Pancreas (tissue), 10 donors: ENCODE results near the gene TMIGD2. TPM values are rescaled to one million over a fixed set of nuclear protein-coding genes. Genes with fewer than 3 reads are reported as not detected.
A peak's percentile ranks its signal among the peaks of the same experiment; 100 is the strongest.
"Not testable (repeated sequence)": the region's sequence is repeated elsewhere in the genome, so short reads cannot be mapped to it uniquely, and the experiment has no call there.

Source experiments
- ATAC-seq, 4 donors: fragments of 200-7000 bp; cut with Tn5 transposase; one replicate each; pipeline versions ENCODE4 v1.8.0 to v1.9.1; 2020; ENCODE audit warnings: mild to moderate bottlenecking in 4 of 4, moderate library complexity in 4 of 4
- DNase-seq, 6 donors: peaks; one replicate each; pipeline ENCODE4 v3.0.0-alpha.2; 2020
- FAIRE-seq: peaks from 2 replicates; lab custom pipeline; 2012; peaks lifted over from hg19 to GRCh38; lab: Jason Lieb, UNC
- H3K27ac ChIP-seq, 4 donors: fragments of 200-600 bp; sonication (generic); 1 replicate in 3 of 4; 2 replicates in 1 of 4; pipeline versions ENCODE4 v1.5.0 to v1.8.0; 2020
- H3K27me3 ChIP-seq, 4 donors: fragments of 200-600 bp; one replicate each; pipeline ENCODE4 v1.8.0; 2021
- H3K36me3 ChIP-seq, 3 donors: fragments of 200-600 bp; sonication (generic) in 1 of 3; one replicate each; pipeline versions ENCODE4 v1.5.0 to v1.8.0; 2020 to 2021
- H3K4me1 ChIP-seq, 3 donors: fragments of 200-600 bp; one replicate each; pipeline ENCODE4 v1.8.0; 2021
- H3K4me3 ChIP-seq, 4 donors: fragments of 200-600 bp; sonication (generic) in 2 of 4; one replicate each; pipeline versions ENCODE4 v1.5.0 to v1.8.0; 2020 to 2021
- H3K9me3 ChIP-seq, 4 donors: fragments of 200-600 bp; one replicate each; pipeline ENCODE4 v1.8.0; 2021
- CTCF ChIP-seq, 4 donors: fragments of 200-600 bp; sonication (generic) in 3 of 4; IDR thresholded peaks; one replicate each; pipeline versions ENCODE4 v1.5.0 to v1.8.0; 2021; ENCODE audit warnings: antibody characterized with exemption in 4 of 4
- WGBS, 2 donors: extraction: QIAGEN DNeasy Blood & Tissue Kit; methylation state at CpG; one replicate each; pipeline ENCODE4 v1.1.7; 2013; 5-methylcytosine and 5-hydroxymethylcytosine counted together
- intact Hi-C, 3 donors: fragments of 100-400 bp; cut with DNase I; formaldehyde crosslinking; loops; one replicate each; pipeline versions ENCODE4 v1.11.1 to v1.14.2; 2022
- polyA plus RNA-seq, 2 donors: library from polyadenylated mRNA; stranded (reverse); fragments of 200-250 nt; gene quantifications; one replicate each; pipeline ENCODE4 v1.2.3, GENCODE V29; 2013
- total RNA-seq, 6 donors: library from RNA; stranded (reverse); fragmentation: NEBNext Ultra II Directional in 4 of 6; extraction: Animal tissue kit (Norgen Biotek cat#: 25700) in 4 of 6; gene quantifications; one replicate each; pipeline versions ENCODE4 v1.2.1 to v1.2.4, GENCODE V29; 2021 to 2023
- donor health status: healthy with polysubstance abuse.
- donor health status: DM: no; HTN: no; CAD: no; lungs with moderate emphysema.
- donor health status: DM: no; HTN: no; CAD: no.
- donor health status: control.
- donor health status: control.
- donor health status: Bipolar disorder and iron deficiency.
- donor health status: DM: yes; HTN: yes; CAD: no.
- donor health status: DM: no; HTN: no; CAD: no.
- donor health status: DM: no; HTN: no; CAD: no.
- donor health status: DM: yes; HTN: yes; CAD: no.

Gene TMIGD2
- total and polyA plus RNA-seq, 8 donors = 0.16 to 0.28 TPM; not detected in 6

- peak in 1 of 4 donors; percentile 13 for ATAC-seq
- intact Hi-C loops = no loop called here
These were observed 44.0 kb downstream of the TMIGD2 start for GRCh38 chr19:4258181-4258580.

DNA sequence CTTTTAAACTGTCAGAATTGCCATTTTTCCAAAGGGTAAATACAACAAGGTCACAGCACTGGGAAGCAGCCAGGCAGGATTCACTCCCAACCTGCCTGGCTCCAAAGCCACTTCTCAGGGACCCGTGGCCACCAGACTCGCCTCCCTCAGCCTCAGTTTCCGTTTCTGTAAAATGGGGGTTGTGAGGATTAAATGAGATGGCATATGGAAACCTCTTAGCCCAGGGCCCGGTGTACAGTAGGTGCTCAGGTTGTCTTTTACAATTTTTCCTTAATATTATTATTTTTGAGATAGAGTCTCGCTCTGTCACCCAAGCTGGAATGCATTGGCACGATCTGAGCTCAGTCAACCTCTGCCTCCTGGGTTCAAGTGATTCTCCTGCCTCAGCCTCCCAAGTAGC, 45.2 kb downstream of the TMIGD2 start:
- 88 to 95% methylated on average over 6 of the region's 6 CpGs for WGBS, 2 donors
- no peak for ATAC-seq
- no peak for FAIRE-seq
- TF ChIP-seq CTCF (IDR thresholded peaks at IDR 0.05) = no peak
- intact Hi-C loops = no loop called here
- Histone ChIP-seq H3K27me3 (no peaks in the 10 kb centered on the region), H3K27ac (no peak overlapping the region), H3K36me3 (peaks cover 4 to 93% (median 52%) of the 10 kb centered on the region in 3 donors), H3K4me1 (no peaks in the 10 kb centered on the region), H3K9me3 (no peaks in the 10 kb centered on the region), H3K4me3 (no peak overlapping the region)
- no peak for DNase-seq

More at GRCh38 chr19:4258181-4258580, 44.0 kb downstream of the TMIGD2 start:
- Histone ChIP-seq H3K4me3 (no peak overlapping the region), H3K9me3 (no peaks in the 10 kb centered on the region), H3K36me3 (peaks cover 4 to 93% (median 55%) of the 10 kb centered on the region in 3 donors), H3K27me3 (no peaks in the 10 kb centered on the region), H3K27ac (no peak overlapping the region), H3K4me1 (no peaks in the 10 kb centered on the region)
- 95 to 96% methylated on average over 28 of the region's 28 CpGs for WGBS, 2 donors
- no peak for TF ChIP-seq CTCF (IDR thresholded peaks at IDR 0.05)
- DNase-seq (peak in 1 of 6 donors; percentile 67), FAIRE-seq (no peak)

DNA sequence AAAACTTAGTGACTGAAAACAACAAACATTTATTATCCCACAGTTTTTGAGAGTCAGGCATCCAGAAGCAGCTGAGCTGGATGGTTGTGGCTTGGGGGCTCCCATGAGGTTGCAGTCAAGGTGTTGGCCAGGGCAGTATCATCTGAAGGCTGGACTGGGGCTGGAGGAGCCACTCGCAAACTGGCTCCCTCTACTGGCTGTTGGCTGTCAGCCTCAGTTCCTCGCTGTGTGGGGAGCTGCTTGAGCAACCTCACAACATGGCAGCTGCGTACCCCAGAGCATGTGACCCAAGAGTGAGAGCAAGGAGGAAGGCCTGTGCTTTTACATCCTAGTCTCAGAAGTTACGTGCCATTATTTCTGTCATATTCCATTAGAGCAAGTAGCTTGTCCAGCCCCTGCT, 45.6 kb downstream of the TMIGD2 start:
- H3K9me3 ChIP-seq = no peaks in the 10 kb centered on the region
- TF ChIP-seq CTCF (IDR thresholded peaks at IDR 0.05) = no peak
- DNase-seq (no peak), FAIRE-seq (no peak), ATAC-seq (no peak)
- 99 to 100% methylated on average over 4 of the region's 4 CpGs for WGBS, 2 donors
- H3K27ac ChIP-seq = no peak overlapping the region
- intact Hi-C loops = no loop called here
- no peaks in the 10 kb centered on the region for H3K4me1 ChIP-seq
- no peaks in the 10 kb centered on the region for H3K27me3 ChIP-seq
- H3K36me3 ChIP-seq = peaks cover 4 to 93% (median 50%) of the 10 kb centered on the region in 3 donors
- H3K4me3 ChIP-seq = no peak overlapping the region

DNA sequence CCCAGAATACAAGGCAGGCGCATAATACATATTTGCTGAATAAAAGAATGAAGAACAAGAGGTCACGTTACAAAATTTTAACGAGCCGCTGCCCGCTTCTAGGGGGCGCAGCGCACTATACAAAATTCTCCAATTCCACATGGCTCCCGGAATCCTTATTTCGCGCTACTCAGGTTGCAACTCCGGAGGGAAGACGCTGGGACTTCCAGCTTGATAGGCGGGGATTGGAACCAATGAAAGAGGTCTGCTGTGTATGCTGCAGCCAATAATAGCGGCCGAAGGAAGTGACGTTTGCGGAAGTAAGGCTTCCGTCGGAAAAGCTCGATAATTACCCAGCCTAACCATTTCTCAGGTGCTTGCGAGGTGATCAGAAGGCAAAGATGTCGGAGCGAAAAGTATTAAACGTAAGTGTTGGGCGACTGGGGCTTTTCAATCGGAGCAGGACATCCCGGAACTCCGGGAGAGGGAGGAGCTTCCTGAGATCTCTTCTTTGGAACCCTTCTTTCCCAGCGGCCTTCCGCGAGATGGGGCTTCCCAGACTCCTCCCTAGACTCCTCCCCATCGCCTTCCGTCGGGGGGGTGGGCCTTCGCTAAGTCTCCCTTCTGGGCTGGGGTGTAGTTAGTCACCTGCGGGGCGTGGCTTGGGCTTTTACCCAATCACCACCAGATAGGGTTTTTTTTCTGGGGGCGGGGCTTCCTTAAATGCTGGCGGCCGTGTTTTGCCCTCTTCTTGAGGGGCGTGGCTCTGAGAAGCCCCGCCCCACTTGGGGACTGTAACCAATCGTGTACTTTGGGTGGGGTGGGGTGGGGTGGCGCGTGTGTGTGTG, 55.2 kb downstream of the TMIGD2 start, which contains the start of gene YJU2:
Gene YJU2, plus strand, starts transcription at position 314 of the 827 bp plus-strand sequence. Its CDS starts 67 bp downstream, at position 381.
- H3K27me3 ChIP-seq = no peaks in the 10 kb centered on the region
- 0 to 1% methylated on average over 41 to 45 of the region's 45 CpGs for WGBS, 2 donors
- H3K4me1 ChIP-seq = no peaks in the 10 kb centered on the region
- peak; percentile 92 to 100 (median 99) for DNase-seq
- H3K4me3 ChIP-seq = peak within 1 kb of the TSS; percentile 31 to 65 (median 60)
- TF ChIP-seq CTCF (IDR thresholded peaks at IDR 0.05) = peak in 1 of 4 donors; percentile 17
- peak; percentile 84 for FAIRE-seq
- intact Hi-C loops = no loop called here
- H3K36me3 ChIP-seq = peaks cover 0 to 24% (median 10%) of the 10 kb centered on the region in 3 donors
- peak within 1 kb of the TSS; percentile 96 to 99 (median 98) for H3K27ac ChIP-seq
- ATAC-seq = peak; percentile 97 to 99 (median 97)
- no peaks in the 10 kb centered on the region for H3K9me3 ChIP-seq

DNA sequence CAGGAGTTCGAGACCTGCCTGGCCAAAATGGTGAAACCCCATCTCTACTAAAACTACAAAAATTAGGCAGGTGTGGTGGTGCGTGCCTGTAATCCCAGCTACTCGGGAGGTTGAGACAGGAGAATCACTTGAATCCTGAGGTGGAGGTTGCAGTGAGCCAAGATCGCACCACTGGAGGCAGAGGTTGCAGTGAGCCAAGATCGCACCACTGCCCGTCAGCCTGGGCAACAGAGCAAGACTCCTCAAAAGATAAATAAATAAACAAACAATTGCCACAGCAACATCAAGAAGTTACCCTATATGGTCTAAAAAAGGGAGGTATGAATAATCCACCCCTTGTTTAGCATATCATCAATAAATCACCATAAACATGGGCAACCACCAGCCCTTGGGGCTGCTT, 56.3 kb downstream of the TMIGD2 start:
- H3K9me3 ChIP-seq, ATAC-seq, H3K27me3 ChIP-seq, DNase-seq, FAIRE-seq, H3K27ac ChIP-seq, intact Hi-C loops, H3K4me1 ChIP-seq: not testable (repeated sequence)
- 97 to 98% methylated on average over 6 of the region's 6 CpGs for WGBS, 2 donors
- peak overlapping the region in 1 of 4 donors; percentile 65 for H3K4me3 ChIP-seq
- peaks cover 0 to 16% (median 3%) of the 10 kb centered on the region in 3 donors for H3K36me3 ChIP-seq

Other genes starting within 250 kb of the TMIGD2 start
- 10 to 100 TPM; 10.9 to 25.0 (median 15.6) TPM for gene ZBTB7A, start 235.5 kb downstream of the TMIGD2 start, total RNA-seq
- 1 to 10 TPM; 6.1 to 9.3 TPM for gene ZBTB7A, start 235.5 kb downstream of the TMIGD2 start, polyA plus RNA-seq
- 10 to 100 TPM; 52.4 to 78.1 (median 70.0) TPM for gene MAP2K2, start 178.3 kb downstream of the TMIGD2 start, total RNA-seq
- gene MAP2K2, start 178.3 kb downstream of the TMIGD2 start, polyA plus RNA-seq = 100 to 1,000 TPM; 107 to 183 TPM
- gene CREB3L3, start 148.8 kb downstream of the TMIGD2 start, total RNA-seq = under 1 TPM in 1 of 6 donors, not detected in 5; 0.67 TPM
- gene CREB3L3, start 148.8 kb downstream of the TMIGD2 start, polyA plus RNA-seq = under 1 TPM in 1 of 2 donors, not detected in 1; 0.27 TPM
- 10 to 100 TPM; 10.9 to 16.6 (median 12.4) TPM for gene SIRT6, start 119.8 kb downstream of the TMIGD2 start, total RNA-seq
- gene SIRT6, start 119.8 kb downstream of the TMIGD2 start, polyA plus RNA-seq = 10 to 100 TPM; 30.8 to 47.4 TPM
- gene ANKRD24, start 119.7 kb downstream of the TMIGD2 start, total RNA-seq = 1 to 10 TPM in 5 of 6 donors, under 1 TPM in 1; 0.70 to 2.6 (median 1.5) TPM
- gene ANKRD24, start 119.7 kb downstream of the TMIGD2 start, polyA plus RNA-seq = 10 to 100 TPM in 1 of 2 donors, 1 to 10 TPM in 1; 7.8 to 14.2 TPM
- 1 to 10 TPM in 4 of 6 donors, not detected in 2; 1.1 to 2.2 (median 1.3) TPM for gene EBI3, start 72.9 kb downstream of the TMIGD2 start, total RNA-seq
- gene EBI3, start 72.9 kb downstream of the TMIGD2 start, polyA plus RNA-seq = under 1 TPM; 0.52 to 0.87 TPM
- gene YJU2, start 55.3 kb downstream of the TMIGD2 start, total RNA-seq = 10 to 100 TPM in 4 of 6 donors, 1 to 10 TPM in 2; 9.8 to 13.9 (median 11.2) TPM
- 10 to 100 TPM; 25.0 to 32.0 TPM for gene YJU2, start 55.3 kb downstream of the TMIGD2 start, polyA plus RNA-seq
- gene SHD, start 23.1 kb downstream of the TMIGD2 start, total RNA-seq = not detected
- not detected for gene SHD, start 23.1 kb downstream of the TMIGD2 start, polyA plus RNA-seq
- gene FSD1, start 2.2 kb upstream of the TMIGD2 start, total RNA-seq = under 1 TPM in 1 of 6 donors, not detected in 5; 0.50 TPM
- gene FSD1, start 2.2 kb upstream of the TMIGD2 start, polyA plus RNA-seq = under 1 TPM in 1 of 2 donors, not detected in 1; 0.21 TPM
- 10 to 100 TPM; 17.4 to 45.4 (median 23.3) TPM for gene STAP2, start 36.4 kb upstream of the TMIGD2 start, total RNA-seq
- gene STAP2, start 36.4 kb upstream of the TMIGD2 start, polyA plus RNA-seq = 10 to 100 TPM; 46.6 to 65.5 TPM
- gene MPND, start 41.2 kb upstream of the TMIGD2 start, total RNA-seq = 10 to 100 TPM; 11.8 to 20.0 (median 14.9) TPM
- 10 to 100 TPM; 16.7 to 18.9 TPM for gene MPND, start 41.2 kb upstream of the TMIGD2 start, polyA plus RNA-seq
- gene SH3GL1, start 98.2 kb upstream of the TMIGD2 start, total RNA-seq = 10 to 100 TPM; 25.9 to 31.1 (median 27.5) TPM
- 10 to 100 TPM; 27.1 to 34.2 TPM for gene SH3GL1, start 98.2 kb upstream of the TMIGD2 start, polyA plus RNA-seq
- gene CHAF1A, start 100.3 kb upstream of the TMIGD2 start, total RNA-seq = 1 to 10 TPM; 2.8 to 5.0 (median 3.9) TPM
- gene CHAF1A, start 100.3 kb upstream of the TMIGD2 start, polyA plus RNA-seq = 1 to 10 TPM; 3.8 to 4.3 TPM
- 10 to 100 TPM; 57.2 to 79.3 (median 67.0) TPM for gene UBXN6, start 155.4 kb upstream of the TMIGD2 start, total RNA-seq
- gene UBXN6, start 155.4 kb upstream of the TMIGD2 start, polyA plus RNA-seq = 100 to 1,000 TPM; 110 to 130 TPM
- 10 to 100 TPM; 12.8 to 23.4 (median 16.3) TPM for gene HDGFL2, start 169.9 kb upstream of the TMIGD2 start, total RNA-seq
- gene HDGFL2, start 169.9 kb upstream of the TMIGD2 start, polyA plus RNA-seq = 10 to 100 TPM; 32.8 to 32.9 TPM
- gene PLIN4, start 216.1 kb upstream of the TMIGD2 start, total RNA-seq = 10 to 100 TPM in 3 of 6 donors, 1 to 10 TPM in 3; 2.2 to 17.8 (median 9.2) TPM
- 100 to 1,000 TPM in 1 of 2 donors, 10 to 100 TPM in 1; 23.6 to 138 TPM for gene PLIN4, start 216.1 kb upstream of the TMIGD2 start, polyA plus RNA-seq
- 10 to 100 TPM; 30.6 to 80.2 (median 41.3) TPM for gene PLIN5, start 232.8 kb upstream of the TMIGD2 start, total RNA-seq
- gene PLIN5, start 232.8 kb upstream of the TMIGD2 start, polyA plus RNA-seq = 100 to 1,000 TPM; 193 to 533 TPM
- gene LRG1, start 237.6 kb upstream of the TMIGD2 start, total RNA-seq = 10 to 100 TPM in 5 of 6 donors, 1 to 10 TPM in 1; 7.9 to 53.6 (median 14.8) TPM
- 10 to 100 TPM; 22.1 to 36.4 TPM for gene LRG1, start 237.6 kb upstream of the TMIGD2 start, polyA plus RNA-seq